HepG2 (cell line): ENCODE data around the gene GTF2I.
"Not testable (repeated sequence)": the region's sequence is repeated elsewhere in the genome, so short reads cannot be mapped to it uniquely, and the experiment has no call there.

Experiments
- CTCF ChIP-seq: sonication (generic); formaldehyde crosslinking; IDR thresholded peaks from 2 replicates; pipeline ENCODE4 v1.5.0; 2020; ENCODE audit warnings: mild to moderate bottlenecking, missing genetic modification reagents, moderate library complexity
- THYN1 ChIP-seq: sonication (generic); formaldehyde crosslinking; IDR thresholded peaks from 2 replicates; pipeline ENCODE4 v1.8.1; 2023; ENCODE audit warnings: low read depth, mild to moderate bottlenecking, moderate library complexity, missing genetic modification reagents, borderline replicate concordance

DNA sequence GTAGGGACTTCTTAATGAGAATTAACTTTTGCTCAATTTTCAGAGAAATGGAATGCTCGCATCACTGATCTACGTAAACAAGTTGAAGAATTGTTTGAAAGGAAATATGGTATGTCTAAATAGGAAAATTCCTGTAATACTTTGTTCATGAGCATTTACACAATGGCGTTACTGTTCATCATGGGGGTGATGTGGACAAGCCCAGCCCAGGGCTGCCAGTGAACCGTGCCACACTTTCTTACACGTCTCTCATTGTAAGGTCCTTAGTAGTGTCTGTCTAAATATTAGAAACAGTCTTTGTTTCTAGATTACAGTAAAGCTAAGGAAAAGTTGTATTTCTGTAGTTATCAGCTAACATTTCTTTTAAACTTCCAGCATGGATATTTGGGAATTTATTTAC lies 72.7 kb downstream of the GTF2I start:
- not testable (repeated sequence) for TF ChIP-seq CTCF (CRISPR knock-in tag); THYN1
